ENCODE data around the gene SLC9A5. TPM values are rescaled to one million over a fixed set of nuclear protein-coding genes. Genes with fewer than 3 reads are reported as not detected.

The SLC9A5 gene
- total RNA-seq, 1 experiment from 2014 or later = 5.6 TPM

- CTCF ChIA-PET = no interaction called here
- H3K4me3 ChIP-seq (replicated peaks in 1 of 2; ENCODE audit: low read depth in 1 of 2, low read length in 2 of 2) = no peak overlapping the region; a peak in 1 of 4 replicates
- ATAC-seq = 0 out of 2 replicates have a peak, but pooled peaks have one; percentile 6
- H2AFZ ChIP-seq (ENCODE audit: low read depth, low read length, poor library complexity, severe bottlenecking) = no peak overlapping the region
- H3K9me3 ChIP-seq (ENCODE audit: control insufficient read depth in 1 of 2, insufficient read depth in 1 of 2, low read depth in 1 of 2, low read length in 2 of 2) = no peaks in the 10 kb centered on the region
- H3K4me1 ChIP-seq (ENCODE audit: control insufficient read depth in 1 of 2, insufficient read depth in 2 of 2, low read length in 2 of 2) = peaks cover 46 to 69% of the 10 kb centered on the region in 2 experiments
- no peaks in the 10 kb centered on the region for H4K20me1 ChIP-seq (ENCODE audit: insufficient read depth)
- H3K27me3 ChIP-seq (ENCODE audit: insufficient read depth, low read length) = no peaks in the 10 kb centered on the region
- peak overlapping the region; percentile 67 for H3K9ac ChIP-seq (ENCODE audit: low read length)
- POLR2A ChIA-PET = no interaction called here
- H3K36me3 ChIP-seq (ENCODE audit: control insufficient read depth in 1 of 2, insufficient read depth in 2 of 2, low read length in 2 of 2) = peaks cover 16 to 33% of the 10 kb centered on the region in 2 experiments
- RAD21 ChIA-PET (ENCODE audit: low non-redundant PET in 1 of 2, low total read pairs in 2 of 2, uncharacterized antibody in 2 of 2, unreplicated experiment in 2 of 2) = no interaction called here
- no peak for DNase-seq (ENCODE audit: low read depth, low spot score)
- TF ChIP-seq, protein P1, sequence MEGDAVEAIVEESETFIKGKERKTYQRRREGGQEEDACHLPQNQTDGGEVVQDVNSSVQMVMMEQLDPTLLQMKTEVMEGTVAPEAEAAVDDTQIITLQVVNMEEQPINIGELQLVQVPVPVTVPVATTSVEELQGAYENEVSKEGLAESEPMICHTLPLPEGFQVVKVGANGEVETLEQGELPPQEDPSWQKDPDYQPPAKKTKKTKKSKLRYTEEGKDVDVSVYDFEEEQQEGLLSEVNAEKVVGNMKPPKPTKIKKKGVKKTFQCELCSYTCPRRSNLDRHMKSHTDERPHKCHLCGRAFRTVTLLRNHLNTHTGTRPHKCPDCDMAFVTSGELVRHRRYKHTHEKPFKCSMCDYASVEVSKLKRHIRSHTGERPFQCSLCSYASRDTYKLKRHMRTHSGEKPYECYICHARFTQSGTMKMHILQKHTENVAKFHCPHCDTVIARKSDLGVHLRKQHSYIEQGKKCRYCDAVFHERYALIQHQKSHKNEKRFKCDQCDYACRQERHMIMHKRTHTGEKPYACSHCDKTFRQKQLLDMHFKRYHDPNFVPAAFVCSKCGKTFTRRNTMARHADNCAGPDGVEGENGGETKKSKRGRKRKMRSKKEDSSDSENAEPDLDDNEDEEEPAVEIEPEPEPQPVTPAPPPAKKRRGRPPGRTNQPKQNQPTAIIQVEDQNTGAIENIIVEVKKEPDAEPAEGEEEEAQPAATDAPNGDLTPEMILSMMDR (IDR thresholded peaks at IDR 0.05 in 2 of 3, conservative IDR thresholded peaks at IDR 0.05 in 1 of 3; ENCODE audit: borderline replicate concordance in 1 of 3, insufficient read depth in 1 of 3, low read depth in 2 of 3, low read length in 2 of 3) = no peak
- no peak for TF ChIP-seq YY1 (IDR thresholded peaks at IDR 0.05; ENCODE audit: extremely low read depth, insufficient replicate concordance, low read depth, low read length)
- no peak for TF ChIP-seq ZBTB33 (IDR thresholded peaks at IDR 0.05; ENCODE audit: extremely low read depth, insufficient replicate concordance, low read length)
- no peak for TF ChIP-seq EGR1 (IDR thresholded peaks at IDR 0.05; ENCODE audit: low read depth)
- TF ChIP-seq ZNF274 (IDR thresholded peaks at IDR 0.05; ENCODE audit: low read depth, low read length) = no peak
- no peak for TF ChIP-seq ZFX (IDR thresholded peaks at IDR 0.05)
- no peak for TF ChIP-seq SRF (IDR thresholded peaks at IDR 0.05; ENCODE audit: low read depth)
- no peak for TF ChIP-seq SIN3A (IDR thresholded peaks at IDR 0.05; ENCODE audit: low read depth)
- intact Hi-C loops (cut with micrococcal nuclease) = no loop called here
- H3K4me2 ChIP-seq (ENCODE audit: low read length) = peak overlapping the region; percentile 87
- peaks cover 72% of the 10 kb centered on the region for H3K79me2 ChIP-seq (ENCODE audit: insufficient read depth, low read length)
- no TSS peak for BruUV-seq (replicated peaks)
- H3K27ac ChIP-seq (ENCODE audit: low read depth, low read length) = peak overlapping the region; percentile 82
- no peaks in the 10 kb centered on the region for H3K9me2 ChIP-seq (ENCODE audit: insufficient read depth)
These were observed 8.3 kb upstream of the SLC9A5 start for GRCh38 chr16:67240506-67240905.

Data from HCT116 (cell line).